GM13977 (cell line): ENCODE measurements around the gene CD99.

Experiments
- DNase-seq: peaks from one replicate; pipeline ENCODE4 v3.0.0; 2012; ENCODE audit warnings: low spot score
- CTCF ChIP-seq: IDR thresholded peaks from 2 replicates; pipeline ENCODE4 v1.5.1; 2012; ENCODE audit warnings: mild to moderate bottlenecking, control low read depth; ENCODE audit not compliant: insufficient read depth; ENCODE audit errors: extremely low read depth, missing control alignments
- in situ Hi-C: fragments of 300-500 bp; cut with MboI; formaldehyde crosslinking; loops from one replicate; pipeline ENCODE4 v1.12.0; 2022; ENCODE audit warnings: low sequenced_read_pairs, low pct_unique_long_range_greater_than_20kb, mixed read lengths, inconsistent platforms; ENCODE audit not compliant: unreplicated experiment

CD99 gene

GRCh38 chrX:2698604-2699003 lies 7.5 kb downstream of the CD99 start:
- in situ Hi-C loops: no loop called here
- no peak for TF ChIP-seq CTCF
- no peak for DNase-seq

GRCh38 chrX:2699959-2700358 lies 8.9 kb downstream of the CD99 start:
- no peak for DNase-seq
- in situ Hi-C loops: no loop called here
- TF ChIP-seq CTCF: no peak

- DNase-seq: no peak
- TF ChIP-seq CTCF: no peak
- in situ Hi-C loops: no loop called here
Observed at GRCh38 chrX:2700405-2701320, 9.6 kb downstream of the CD99 start.

GRCh38 chrX:2701600-2701999 lies 10.5 kb downstream of the CD99 start:
- no peak for DNase-seq
- TF ChIP-seq CTCF: no peak
- in situ Hi-C loops: no loop called here

- no peak for TF ChIP-seq CTCF
- DNase-seq: no peak
- in situ Hi-C loops: no loop called here
Observed at GRCh38 chrX:2703991-2704369, 12.9 kb downstream of the CD99 start.

GRCh38 chrX:2705046-2705832 lies 14.1 kb downstream of the CD99 start:
- no peak for TF ChIP-seq CTCF
- in situ Hi-C loops: no loop called here
- DNase-seq: no peak
